Uterus (tissue), 2 donors: ENCODE measurements around the gene SMIM14.

Source experiments
- POLR2A ChIP-seq, 2 donors: fragments of 450-650 bp; IDR thresholded peaks; one replicate each; pipeline ENCODE4 v1.6.1; 2016; ENCODE audit warnings: antibody characterized with exemption in 2 of 2, mild to moderate bottlenecking in 1 of 2, moderate library complexity in 1 of 2
- TF ChIP-seq, protein P1 (sequence below), 4 experiments: fragments of 200-600 bp in 2 of 4; fragments of 450-650 bp in 2 of 4; sonication (generic) in 2 of 4; IDR thresholded peaks; one replicate each; pipeline ENCODE4 v1.5.1; 2016 to 2019; ENCODE audit warnings: antibody characterized with exemption in 4 of 4, mild to moderate bottlenecking in 2 of 4, moderate library complexity in 1 of 4

DNA sequence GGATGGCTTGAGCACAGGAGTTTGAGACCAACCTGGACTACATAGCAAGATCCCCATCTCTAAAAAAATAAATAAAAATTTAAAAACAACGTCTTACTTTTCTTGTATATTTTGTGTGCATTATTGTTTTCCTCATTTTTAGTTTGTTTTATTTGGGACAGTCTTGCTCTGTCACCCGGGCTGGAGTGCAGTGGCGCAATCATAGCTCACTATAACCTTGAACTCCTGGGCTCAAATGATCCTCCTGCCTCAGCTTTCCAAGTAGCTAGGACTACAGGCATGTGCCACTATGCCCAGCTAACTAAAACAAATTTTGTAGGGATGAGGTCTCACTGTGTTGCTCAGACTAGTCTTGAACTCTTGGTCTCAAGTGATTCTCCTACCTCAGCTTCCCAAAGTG lies 9.5 kb upstream of the SMIM14 start:
- TF ChIP-seq, protein P1, sequence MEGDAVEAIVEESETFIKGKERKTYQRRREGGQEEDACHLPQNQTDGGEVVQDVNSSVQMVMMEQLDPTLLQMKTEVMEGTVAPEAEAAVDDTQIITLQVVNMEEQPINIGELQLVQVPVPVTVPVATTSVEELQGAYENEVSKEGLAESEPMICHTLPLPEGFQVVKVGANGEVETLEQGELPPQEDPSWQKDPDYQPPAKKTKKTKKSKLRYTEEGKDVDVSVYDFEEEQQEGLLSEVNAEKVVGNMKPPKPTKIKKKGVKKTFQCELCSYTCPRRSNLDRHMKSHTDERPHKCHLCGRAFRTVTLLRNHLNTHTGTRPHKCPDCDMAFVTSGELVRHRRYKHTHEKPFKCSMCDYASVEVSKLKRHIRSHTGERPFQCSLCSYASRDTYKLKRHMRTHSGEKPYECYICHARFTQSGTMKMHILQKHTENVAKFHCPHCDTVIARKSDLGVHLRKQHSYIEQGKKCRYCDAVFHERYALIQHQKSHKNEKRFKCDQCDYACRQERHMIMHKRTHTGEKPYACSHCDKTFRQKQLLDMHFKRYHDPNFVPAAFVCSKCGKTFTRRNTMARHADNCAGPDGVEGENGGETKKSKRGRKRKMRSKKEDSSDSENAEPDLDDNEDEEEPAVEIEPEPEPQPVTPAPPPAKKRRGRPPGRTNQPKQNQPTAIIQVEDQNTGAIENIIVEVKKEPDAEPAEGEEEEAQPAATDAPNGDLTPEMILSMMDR (IDR thresholded peaks at IDR 0.05), result no peak
- TF ChIP-seq POLR2A (IDR thresholded peaks at IDR 0.05), result no peak
